HepG2 (cell line): ENCODE results near the gene KLF6. TPM values are rescaled to one million over a fixed set of nuclear protein-coding genes. Genes with fewer than 3 reads are reported as not detected.

Source experiments
- ATAC-seq: fragments of 200-7000 bp; cut with Tn5 transposase; 3 replicates; pipeline ENCODE4 v1.9.1; 2020; ENCODE audit warnings: mild to moderate bottlenecking, moderate library complexity
- BruUV-seq: library from RNA; stranded (reverse); fragments of 400-500 nt; replicated peaks from 2 replicates; lab custom pipeline; 2021; lab: Mats Ljungman, UMichigan
- CTCF ChIA-PET: fragments of 300-600 bp; formaldehyde crosslinking; extraction: SDS; loops from one replicate; lab custom pipeline; 2021; ENCODE audit warnings: low total read pairs, inconsistent platforms, low intra/inter-chr PET ratio; lab: Yijun Ruan, JAX
- POLR2A ChIA-PET: fragments of 350-600 bp; sonication (Branson Sonifier 250); formaldehyde crosslinking; loops from one replicate; lab custom pipeline; 2020; ENCODE audit warnings: antibody characterized with exemption, inconsistent platforms; lab: Yijun Ruan, JAX
- DNase-seq: peaks from one replicate; pipeline ENCODE4 v3.0.0-alpha.2; 2015; ENCODE audit warnings: low spot score
- FAIRE-seq: peaks from 3 replicates; lab custom pipeline; 2011; peaks lifted over from hg19 to GRCh38; lab: Jason Lieb, UNC
- H2AFZ ChIP-seq: one replicate; pipeline ENCODE4 v1.6.1; 2011; ENCODE audit warnings: low read length, inconsistent platforms
- H3K27ac ChIP-seq: fragments of 300-600 bp; 3 replicates; pipeline ENCODE4 v1.8.0; 2011; ENCODE audit warnings: mixed run types, mild to moderate bottlenecking, mixed read lengths, low read length, inconsistent platforms; ENCODE audit not compliant: insufficient read depth; ENCODE audit errors: extremely low read length
- H3K27me3 ChIP-seq, 2 experiments: fragments of 200-600 bp in 1 of 2; 2 replicates in 1 of 2; 3 replicates in 1 of 2; pipeline versions ENCODE4 v1.6.0 to v1.8.0; 2011; ENCODE audit warnings: low read length in 2 of 2, mild to moderate bottlenecking in 2 of 2, moderate library complexity in 2 of 2, inconsistent platforms in 1 of 2; ENCODE audit not compliant: insufficient read depth in 2 of 2, control insufficient read depth in 1 of 2
- H3K36me3 ChIP-seq, 2 experiments: fragments of 200-600 bp in 1 of 2; replicated peaks in 1 of 2; 2 replicates in 1 of 2; 3 replicates in 1 of 2; pipeline versions ENCODE4 v1.5.1 to v1.8.0; 2011; ENCODE audit warnings: low read length in 2 of 2, inconsistent platforms in 1 of 2; ENCODE audit not compliant: insufficient read depth in 2 of 2, control insufficient read depth in 1 of 2
- H3K4me1 ChIP-seq: 2 replicates; pipeline ENCODE4 v1.5.1; 2012; ENCODE audit warnings: low read length, inconsistent platforms; ENCODE audit not compliant: insufficient read depth
- H3K4me2 ChIP-seq: 2 replicates; pipeline ENCODE4 v1.6.0; 2011; ENCODE audit warnings: low read depth, low read length, inconsistent platforms
- H3K4me3 ChIP-seq, 3 experiments: fragments of 200-600 bp in 1 of 3; sonication (generic), shearing (Covaris generic) in 1 of 3; replicated peaks in 1 of 3; 2 replicates each; pipeline ENCODE4 v1.5.1; 2011 to 2016; ENCODE audit warnings: low read length in 3 of 3, inconsistent platforms in 2 of 3, low read depth in 2 of 3, mild to moderate bottlenecking in 2 of 3, control low read depth in 1 of 3, mixed read lengths in 1 of 3; ENCODE audit not compliant: insufficient read depth in 1 of 3
- H3K79me2 ChIP-seq: one replicate; pipeline ENCODE4 v1.6.1; 2011; ENCODE audit warnings: low read length, inconsistent platforms; ENCODE audit not compliant: insufficient read depth
- H3K9ac ChIP-seq: 2 replicates; pipeline ENCODE4 v1.6.0; 2011; ENCODE audit warnings: mild to moderate bottlenecking, low read depth, low read length, inconsistent platforms; ENCODE audit not compliant: insufficient read depth
- H3K9me3 ChIP-seq: 2 replicates; pipeline ENCODE4 v1.5.1; 2012; ENCODE audit warnings: mild to moderate bottlenecking, low read length
- H4K20me1 ChIP-seq: 2 replicates; pipeline ENCODE4 v1.6.0; 2011; ENCODE audit warnings: inconsistent platforms, mild to moderate bottlenecking, low read length, moderate library complexity; ENCODE audit not compliant: insufficient read depth
- POLR2A ChIP-seq, 2 experiments: IDR thresholded peaks; 2 replicates each; pipeline ENCODE4 v1.6.1; 2011; ENCODE audit warnings: low read depth in 2 of 2, low read length in 2 of 2, mild to moderate bottlenecking in 1 of 2, moderate library complexity in 1 of 2; ENCODE audit not compliant: insufficient read depth in 1 of 2
- RBM22 ChIP-seq: fragments of 200-400 bp; formaldehyde crosslinking; optimal IDR thresholded peaks from 2 replicates; pipeline ENCODE3; 2017; ENCODE audit warnings: mild to moderate bottlenecking, low read length, moderate library complexity
- WGBS: methylation state at CpG from one replicate; pipeline ENCODE4 v1.1.6; 2017; ENCODE audit warnings: low lambda C conversion rate; 5-methylcytosine and 5-hydroxymethylcytosine counted together
- in situ Hi-C: cut with HindIII; loops from 2 replicates; pipeline ENCODE4 v1.10.0; 2017; ENCODE audit warnings: low pct_unique_long_range_greater_than_20kb; ENCODE audit not compliant: extremely low pct_ligation_motif_present
- intact Hi-C: fragments of 100-400 bp; cut with micrococcal nuclease; formaldehyde crosslinking; loops from one replicate; pipeline ENCODE4 v1.10.0; 2022; ENCODE audit not compliant: unreplicated experiment
- polyA plus RNA-seq, 8 experiments: library from polyadenylated mRNA; depleted of rRNA in 3 of 8; stranded (reverse) in 7 of 8; unstranded in 1 of 8; fragments of >200 nt; fragmentation: Illumina TruSeq in 4 of 8; extraction: Trizol in 4 of 8; gene quantifications; 2 replicates each; pipeline versions ENCODE4 v1.2.1 to v1.2.3, GENCODE V29; 2011 to 2016; ENCODE audit warnings: low read depth in 4 of 8, missing spikeins in 1 of 8, mixed read lengths in 1 of 8; ENCODE audit not compliant: insufficient read depth in 1 of 8
- total RNA-seq, 5 experiments: library from RNA; depleted of rRNA; stranded (reverse); fragments of >200 nt; fragmentation: Illumina TruSeq; extraction: Trizol; gene quantifications; 2 replicates each; pipeline ENCODE4 v1.2.3, GENCODE V29; 2016; ENCODE audit warnings: low read depth in 1 of 5
- TF ChIP-seq, protein P1 (sequence below): sonication (generic); formaldehyde crosslinking; conservative IDR thresholded peaks from 2 replicates; pipeline ENCODE4 v1.4.0; 2020; ENCODE audit warnings: missing genetic modification reagents

The KLF6 gene
- total and polyA plus RNA-seq, 2 of the 13 experiments (the other 11 are each of a cell fraction or from before 2014, with no cell fraction given), result 27.0 to 71.9 TPM

DNA sequence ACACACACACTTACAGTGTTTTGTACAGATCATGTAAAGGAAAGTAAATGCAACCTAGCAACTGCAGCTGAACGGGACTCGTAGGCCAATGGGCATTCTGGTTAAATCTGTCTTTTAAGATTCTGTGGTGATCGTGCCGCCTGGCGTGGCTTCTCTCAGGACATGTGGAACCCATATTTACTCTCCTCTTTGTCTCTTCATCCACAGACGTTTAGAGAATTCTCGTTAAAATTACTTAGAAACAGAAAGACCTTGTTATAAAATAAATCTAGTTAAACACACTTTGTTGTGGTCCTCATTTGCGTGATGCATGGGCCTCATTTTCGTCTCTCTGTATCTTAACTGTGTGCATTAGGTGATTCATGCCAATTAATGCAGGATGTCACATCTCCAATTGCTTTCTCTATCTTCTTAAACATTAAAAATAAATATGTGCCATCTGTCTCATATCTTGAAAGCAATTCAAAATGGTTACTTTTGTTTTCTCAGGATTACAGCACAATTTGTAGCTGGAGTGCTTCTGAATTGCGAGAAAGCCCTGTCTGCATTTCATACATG lies 11.5 kb downstream of the KLF6 start:
- 81% methylated on average over 10 of the region's 10 CpGs for WGBS
- no peaks in the 10 kb centered on the region for H3K9me3 ChIP-seq
- H3K4me3 ChIP-seq, result no peak overlapping the region
- peaks cover 16% of the 10 kb centered on the region for H4K20me1 ChIP-seq
- TF ChIP-seq POLR2A (IDR thresholded peaks at IDR 0.05; ENCODE audit: insufficient read depth in 1 of 2, low read depth in 2 of 2, low read length in 2 of 2), result peak in 1 of 2 experiments; percentile 28; a peak in 1 of 4 replicates
- TF ChIP-seq, protein P1, sequence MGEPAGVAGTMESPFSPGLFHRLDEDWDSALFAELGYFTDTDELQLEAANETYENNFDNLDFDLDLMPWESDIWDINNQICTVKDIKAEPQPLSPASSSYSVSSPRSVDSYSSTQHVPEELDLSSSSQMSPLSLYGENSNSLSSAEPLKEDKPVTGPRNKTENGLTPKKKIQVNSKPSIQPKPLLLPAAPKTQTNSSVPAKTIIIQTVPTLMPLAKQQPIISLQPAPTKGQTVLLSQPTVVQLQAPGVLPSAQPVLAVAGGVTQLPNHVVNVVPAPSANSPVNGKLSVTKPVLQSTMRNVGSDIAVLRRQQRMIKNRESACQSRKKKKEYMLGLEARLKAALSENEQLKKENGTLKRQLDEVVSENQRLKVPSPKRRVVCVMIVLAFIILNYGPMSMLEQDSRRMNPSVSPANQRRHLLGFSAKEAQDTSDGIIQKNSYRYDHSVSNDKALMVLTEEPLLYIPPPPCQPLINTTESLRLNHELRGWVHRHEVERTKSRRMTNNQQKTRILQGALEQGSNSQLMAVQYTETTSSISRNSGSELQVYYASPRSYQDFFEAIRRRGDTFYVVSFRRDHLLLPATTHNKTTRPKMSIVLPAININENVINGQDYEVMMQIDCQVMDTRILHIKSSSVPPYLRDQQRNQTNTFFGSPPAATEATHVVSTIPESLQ (CRISPR knock-in tag), result no peak
- peak; percentile 31 for TF ChIP-seq RBM22
- no peak overlapping the region for H3K27ac ChIP-seq
- peaks cover 2% of the 10 kb centered on the region for H3K79me2 ChIP-seq
- ChIA-PET CTCF (no interaction called here), POLR2A (interaction anchor here (1.1 to 3.0 kb wide), 3 partner anchors 9 to 34 kb away, joined by 3 to 21 read pairs (median 19); partner anchors contain the start of gene KLF6)
- FAIRE-seq (no peak), ATAC-seq (no peak), DNase-seq (no peak)
- intact Hi-C loops, result loop anchor here (2.0 to 10.0 kb wide), 2 partner anchors 39 to 539 kb away; no protein-coding TSS in a partner anchor
- peaks cover 8% of the 10 kb centered on the region for H3K4me1 ChIP-seq
- H3K9ac ChIP-seq, result no peak overlapping the region
- no TSS peak for BruUV-seq
- no peak overlapping the region for H3K4me2 ChIP-seq
- H3K27me3 ChIP-seq, result no peaks in the 10 kb centered on the region
- H2AFZ ChIP-seq, result no peak overlapping the region
- in situ Hi-C loops, result loop anchor here (25.0 kb wide), 1 partner anchor 536 kb away; no protein-coding TSS in a partner anchor
- H3K36me3 ChIP-seq, result peaks cover 3 to 15% of the 10 kb centered on the region in 2 experiments; a peak in 4 of 5 replicates
